CD4-positive, alpha-beta T cell treated with Interferon alpha-2 for 1 hour (primary cell): ENCODE measurements around the gene CD58.

Experiments used
- DNase-seq, 2 donors: peaks; one replicate each; pipeline ENCODE4 v3.0.0-alpha.2; 2020 to 2022

The CD58 gene

GRCh38 chr1:116491700-116492357, 79.0 kb downstream of the CD58 start:
- no peak for DNase-seq

- DNase-seq: no peak
Observed at GRCh38 chr1:116490588-116490987, 80.2 kb downstream of the CD58 start.

- DNase-seq: no peak
Observed at GRCh38 chr1:116489231-116489697, 81.6 kb downstream of the CD58 start.

- DNase-seq: no peak
Observed at GRCh38 chr1:116488071-116488470, 82.8 kb downstream of the CD58 start.

- DNase-seq: no peak
Observed at GRCh38 chr1:116487583-116487982, 83.2 kb downstream of the CD58 start.

- no peak for DNase-seq
Observed at GRCh38 chr1:116487031-116487430, 83.8 kb downstream of the CD58 start.

- no peak for DNase-seq
Observed at GRCh38 chr1:116486424-116486823, 84.4 kb downstream of the CD58 start.

GRCh38 chr1:116485976-116486375, 84.8 kb downstream of the CD58 start:
- no peak for DNase-seq

GRCh38 chr1:116485071-116485735, 85.6 kb downstream of the CD58 start:
- peak; percentile 80 to 86 for DNase-seq

GRCh38 chr1:116483481-116484309, 87.1 kb downstream of the CD58 start:
- DNase-seq: no peak

GRCh38 chr1:116482490-116482889, 88.3 kb downstream of the CD58 start:
- no peak for DNase-seq

- DNase-seq: no peak
Observed at GRCh38 chr1:116481934-116482333, 88.9 kb downstream of the CD58 start.

- no peak for DNase-seq
Observed at GRCh38 chr1:116478621-116479020, 92.2 kb downstream of the CD58 start.

GRCh38 chr1:116477429-116477828, 93.4 kb downstream of the CD58 start:
- DNase-seq: no peak

- DNase-seq: no peak
Observed at GRCh38 chr1:116476321-116476720, 94.5 kb downstream of the CD58 start.

- no peak for DNase-seq
Observed at GRCh38 chr1:116475850-116476218, 95.0 kb downstream of the CD58 start.

- DNase-seq: no peak
Observed at GRCh38 chr1:116474921-116475849, 95.6 kb downstream of the CD58 start.

- DNase-seq: no peak
Observed at GRCh38 chr1:116472431-116472961, 98.3 kb downstream of the CD58 start.

GRCh38 chr1:116471241-116471640, 99.6 kb downstream of the CD58 start:
- no peak for DNase-seq

- DNase-seq: no peak
Observed at GRCh38 chr1:116470671-116471070, 100.2 kb downstream of the CD58 start.

GRCh38 chr1:116466810-116467557, 103.8 kb downstream of the CD58 start:
- no peak for DNase-seq
